HepG2 (cell line): Measurements from ENCODE around the gene EARS2. TPM values are rescaled to one million over a fixed set of nuclear protein-coding genes. Genes with fewer than 3 reads are reported as not detected.
A peak's percentile ranks its signal among the peaks of the same experiment; 100 is the strongest.

Source experiments
- CC2D1A ChIP-seq: sonication (generic); formaldehyde crosslinking; IDR thresholded peaks from 2 replicates; pipeline ENCODE4 v1.8.1; 2023; ENCODE audit warnings: mild to moderate bottlenecking, missing genetic modification reagents
- CEBPB ChIP-seq: IDR thresholded peaks from 2 replicates; pipeline ENCODE4 v1.6.1; 2011; ENCODE audit warnings: low read depth, low read length, improper control_type of control experiment, borderline replicate concordance
- ISX ChIP-seq: sonication (generic); formaldehyde crosslinking; conservative IDR thresholded peaks from 2 replicates; pipeline ENCODE4 v1.5.0; 2020; ENCODE audit warnings: missing genetic modification reagents
- JUND ChIP-seq: sonication (generic); formaldehyde crosslinking; IDR thresholded peaks from 2 replicates; pipeline ENCODE4 v1.8.0; 2022; ENCODE audit warnings: mild to moderate bottlenecking, missing genetic modification reagents
- MEIS2 ChIP-seq: sonication (generic); formaldehyde crosslinking; IDR thresholded peaks from 2 replicates; pipeline ENCODE4 v1.9.0; 2021; ENCODE audit warnings: mild to moderate bottlenecking, missing genetic modification reagents
- MYC ChIP-seq: sonication (generic); formaldehyde crosslinking; IDR thresholded peaks from 2 replicates; pipeline ENCODE4 v1.9.0; 2021; ENCODE audit warnings: missing genetic modification reagents, borderline replicate concordance
- SIN3B ChIP-seq: fragments of 150-350 bp; IDR thresholded peaks from 2 replicates; pipeline ENCODE4 v1.6.1; 2014; ENCODE audit warnings: low read length
- ZKSCAN5 ChIP-seq: sonication (generic); formaldehyde crosslinking; IDR thresholded peaks from 2 replicates; pipeline ENCODE4 v1.5.1; 2020; ENCODE audit warnings: mild to moderate bottlenecking, missing genetic modification reagents
- ZNF136 ChIP-seq: sonication (generic); formaldehyde crosslinking; IDR thresholded peaks from 2 replicates; pipeline ENCODE4 v1.8.1; 2022; ENCODE audit warnings: low read depth, mild to moderate bottlenecking, moderate library complexity, missing genetic modification reagents
- ZNF256 ChIP-seq: sonication (generic); formaldehyde crosslinking; conservative IDR thresholded peaks from 2 replicates; pipeline ENCODE4 v1.4.0; 2020; ENCODE audit warnings: missing genetic modification reagents
- ZNF34 ChIP-seq: sonication (generic); formaldehyde crosslinking; IDR thresholded peaks from 2 replicates; pipeline ENCODE4 v1.4.0; 2020; ENCODE audit warnings: mild to moderate bottlenecking, missing genetic modification reagents, borderline replicate concordance
- ZNF746 ChIP-seq: sonication (generic); formaldehyde crosslinking; IDR thresholded peaks from 2 replicates; pipeline ENCODE4 v1.8.0; 2022; ENCODE audit warnings: mild to moderate bottlenecking, missing genetic modification reagents
- polyA plus RNA-seq, 8 experiments: library from polyadenylated mRNA; depleted of rRNA in 3 of 8; stranded (reverse) in 7 of 8; unstranded in 1 of 8; fragments of >200 nt; fragmentation: Illumina TruSeq in 4 of 8; extraction: Trizol in 4 of 8; gene quantifications; 2 replicates each; pipeline versions ENCODE4 v1.2.1 to v1.2.3, GENCODE V29; 2011 to 2016; ENCODE audit warnings: low read depth in 4 of 8, missing spikeins in 1 of 8, mixed read lengths in 1 of 8; ENCODE audit not compliant: insufficient read depth in 1 of 8
- total RNA-seq, 5 experiments: library from RNA; depleted of rRNA; stranded (reverse); fragments of >200 nt; fragmentation: Illumina TruSeq; extraction: Trizol; gene quantifications; 2 replicates each; pipeline ENCODE4 v1.2.3, GENCODE V29; 2016; ENCODE audit warnings: low read depth in 1 of 5
- TF ChIP-seq, protein P1 (sequence below): IDR thresholded peaks from 2 replicates; pipeline ENCODE4 v1.6.1; 2016; ENCODE audit warnings: missing compliant biosample characterization, missing genetic modification reagents, borderline replicate concordance
- TF ChIP-seq, protein P2 (sequence below): sonication (generic); formaldehyde crosslinking; IDR thresholded peaks from 2 replicates; pipeline ENCODE4 v1.8.0; 2022; ENCODE audit warnings: mild to moderate bottlenecking, missing genetic modification reagents, borderline replicate concordance
- TF ChIP-seq, protein P3 (sequence below): sonication (generic); formaldehyde crosslinking; IDR thresholded peaks from 2 replicates; pipeline ENCODE4 v1.5.0; 2020; ENCODE audit warnings: missing genetic modification reagents, mild to moderate bottlenecking, borderline replicate concordance
- TF ChIP-seq, protein P4 (sequence below): sonication (generic); formaldehyde crosslinking; IDR thresholded peaks from 2 replicates; pipeline ENCODE4 v1.4.0; 2020; ENCODE audit warnings: missing genetic modification reagents, borderline replicate concordance
- TF ChIP-seq, protein P5 (sequence below): sonication (generic); formaldehyde crosslinking; IDR thresholded peaks from 2 replicates; pipeline ENCODE4 v1.4.0; 2020; ENCODE audit warnings: missing genetic modification reagents
- TF ChIP-seq, protein P6 (sequence below): sonication (generic); formaldehyde crosslinking; IDR thresholded peaks from 2 replicates; pipeline ENCODE4 v1.5.1; 2020; ENCODE audit warnings: mild to moderate bottlenecking, missing genetic modification reagents, borderline replicate concordance

Gene EARS2
- total and polyA plus RNA-seq, 2 of the 13 experiments (the other 11 are each of a cell fraction or from before 2014, with no cell fraction given): 49.4 to 80.4 TPM

DNA sequence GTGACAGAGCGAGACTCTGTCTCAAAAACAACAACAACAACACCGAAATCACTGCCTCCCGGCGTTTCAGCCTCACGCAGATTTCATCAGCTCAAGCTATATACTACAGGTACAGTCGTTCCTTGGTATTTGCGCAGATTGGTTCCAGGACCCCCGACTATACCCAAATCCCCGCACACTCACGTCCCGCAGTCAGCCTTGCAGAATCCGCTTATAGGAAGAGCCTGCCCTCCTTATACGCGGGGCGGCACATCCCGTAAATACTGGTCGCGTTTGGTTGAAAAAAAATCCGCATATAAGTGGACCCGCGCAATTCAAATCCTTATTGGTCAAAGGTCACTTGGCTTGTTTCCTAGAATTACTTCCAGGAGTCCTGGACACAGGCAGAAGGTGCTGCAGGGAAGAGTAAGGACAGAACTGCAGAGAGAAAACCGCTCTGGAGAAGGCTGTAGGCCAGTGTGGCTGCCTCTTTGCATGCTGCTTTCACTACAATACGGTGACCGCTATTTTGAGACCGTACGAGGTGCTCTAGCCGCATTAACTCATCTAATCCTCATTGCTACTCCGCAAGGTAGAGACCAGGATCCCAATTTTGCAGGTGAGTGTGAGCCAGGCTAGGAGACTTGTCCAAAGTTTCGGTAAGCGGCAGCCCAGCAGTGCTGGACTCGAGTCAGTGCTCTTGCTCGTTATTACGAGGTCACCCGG, 38.2 kb upstream of the EARS2 start (continued):
- TF ChIP-seq MYC (CRISPR knock-in tag) (no peak), ZNF136 (CRISPR knock-in tag) (no peak), ZKSCAN5 (CRISPR knock-in tag) (peak; percentile 17; the same call in 1 of the 2 replicates), ISX (no peak; the same call in 1 of the 2 replicates), ZNF746 (CRISPR knock-in tag) (0 out of 2 replicates have a peak, but pooled peaks have one; percentile 19), CC2D1A (peak; percentile 46; the same call in 1 of the 2 replicates), SIN3B (peak; percentile 67; the same call in 1 of the 2 replicates), CEBPB (no peak), ZNF34 (no peak), ZNF256 (CRISPR knock-in tag) (0 out of 2 replicates have a peak, but pooled peaks have one; percentile 69), MEIS2 (CRISPR knock-in tag) (peak; percentile 20; the same call in 1 of the 2 replicates), JUND (CRISPR knock-in tag) (no peak)
- TF ChIP-seq, protein P1, sequence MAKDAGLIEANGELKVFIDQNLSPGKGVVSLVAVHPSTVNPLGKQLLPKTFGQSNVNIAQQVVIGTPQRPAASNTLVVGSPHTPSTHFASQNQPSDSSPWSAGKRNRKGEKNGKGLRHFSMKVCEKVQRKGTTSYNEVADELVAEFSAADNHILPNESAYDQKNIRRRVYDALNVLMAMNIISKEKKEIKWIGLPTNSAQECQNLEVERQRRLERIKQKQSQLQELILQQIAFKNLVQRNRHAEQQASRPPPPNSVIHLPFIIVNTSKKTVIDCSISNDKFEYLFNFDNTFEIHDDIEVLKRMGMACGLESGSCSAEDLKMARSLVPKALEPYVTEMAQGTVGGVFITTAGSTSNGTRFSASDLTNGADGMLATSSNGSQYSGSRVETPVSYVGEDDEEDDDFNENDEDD (CRISPR knock-in tag): peak; percentile 75; the same call in 1 of the 2 replicates
- TF ChIP-seq, protein P2, sequence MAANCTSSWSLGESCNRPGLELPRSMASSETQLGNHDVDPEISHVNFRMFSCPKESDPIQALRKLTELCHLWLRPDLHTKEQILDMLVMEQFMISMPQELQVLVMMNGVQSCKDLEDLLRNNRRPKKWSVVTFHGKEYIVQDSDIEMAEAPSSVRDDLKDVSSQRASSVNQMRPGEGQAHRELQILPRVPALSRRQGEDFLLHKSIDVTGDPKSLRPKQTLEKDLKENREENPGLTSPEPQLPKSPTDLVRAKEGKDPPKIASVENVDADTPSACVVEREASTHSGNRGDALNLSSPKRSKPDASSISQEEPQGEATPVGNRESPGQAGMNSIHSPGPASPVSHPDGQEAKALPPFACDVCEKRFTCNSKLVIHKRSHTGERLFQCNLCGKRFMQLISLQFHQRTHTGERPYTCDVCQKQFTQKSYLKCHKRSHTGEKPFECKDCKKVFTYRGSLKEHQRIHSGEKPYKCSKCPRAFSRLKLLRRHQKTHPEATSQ (CRISPR knock-in tag): no peak
- TF ChIP-seq, protein P3, sequence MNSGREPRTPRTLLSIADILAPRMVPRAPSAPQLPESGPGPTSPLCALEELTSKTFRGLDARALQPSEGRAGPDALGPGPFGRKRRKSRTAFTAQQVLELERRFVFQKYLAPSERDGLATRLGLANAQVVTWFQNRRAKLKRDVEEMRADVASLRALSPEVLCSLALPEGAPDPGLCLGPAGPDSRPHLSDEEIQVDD (CRISPR knock-in tag): peak; percentile 35; the same call in 1 of the 2 replicates
- TF ChIP-seq, protein P4, sequence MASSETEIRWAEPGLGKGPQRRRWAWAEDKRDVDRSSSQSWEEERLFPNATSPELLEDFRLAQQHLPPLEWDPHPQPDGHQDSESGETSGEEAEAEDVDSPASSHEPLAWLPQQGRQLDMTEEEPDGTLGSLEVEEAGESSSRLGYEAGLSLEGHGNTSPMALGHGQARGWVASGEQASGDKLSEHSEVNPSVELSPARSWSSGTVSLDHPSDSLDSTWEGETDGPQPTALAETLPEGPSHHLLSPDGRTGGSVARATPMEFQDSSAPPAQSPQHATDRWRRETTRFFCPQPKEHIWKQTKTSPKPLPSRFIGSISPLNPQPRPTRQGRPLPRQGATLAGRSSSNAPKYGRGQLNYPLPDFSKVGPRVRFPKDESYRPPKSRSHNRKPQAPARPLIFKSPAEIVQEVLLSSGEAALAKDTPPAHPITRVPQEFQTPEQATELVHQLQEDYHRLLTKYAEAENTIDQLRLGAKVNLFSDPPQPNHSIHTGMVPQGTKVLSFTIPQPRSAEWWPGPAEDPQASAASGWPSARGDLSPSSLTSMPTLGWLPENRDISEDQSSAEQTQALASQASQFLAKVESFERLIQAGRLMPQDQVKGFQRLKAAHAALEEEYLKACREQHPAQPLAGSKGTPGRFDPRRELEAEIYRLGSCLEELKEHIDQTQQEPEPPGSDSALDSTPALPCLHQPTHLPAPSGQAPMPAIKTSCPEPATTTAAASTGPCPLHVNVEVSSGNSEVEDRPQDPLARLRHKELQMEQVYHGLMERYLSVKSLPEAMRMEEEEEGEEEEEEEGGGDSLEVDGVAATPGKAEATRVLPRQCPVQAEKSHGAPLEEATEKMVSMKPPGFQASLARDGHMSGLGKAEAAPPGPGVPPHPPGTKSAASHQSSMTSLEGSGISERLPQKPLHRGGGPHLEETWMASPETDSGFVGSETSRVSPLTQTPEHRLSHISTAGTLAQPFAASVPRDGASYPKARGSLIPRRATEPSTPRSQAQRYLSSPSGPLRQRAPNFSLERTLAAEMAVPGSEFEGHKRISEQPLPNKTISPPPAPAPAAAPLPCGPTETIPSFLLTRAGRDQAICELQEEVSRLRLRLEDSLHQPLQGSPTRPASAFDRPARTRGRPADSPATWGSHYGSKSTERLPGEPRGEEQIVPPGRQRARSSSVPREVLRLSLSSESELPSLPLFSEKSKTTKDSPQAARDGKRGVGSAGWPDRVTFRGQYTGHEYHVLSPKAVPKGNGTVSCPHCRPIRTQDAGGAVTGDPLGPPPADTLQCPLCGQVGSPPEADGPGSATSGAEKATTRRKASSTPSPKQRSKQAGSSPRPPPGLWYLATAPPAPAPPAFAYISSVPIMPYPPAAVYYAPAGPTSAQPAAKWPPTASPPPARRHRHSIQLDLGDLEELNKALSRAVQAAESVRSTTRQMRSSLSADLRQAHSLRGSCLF (CRISPR knock-in tag): no peak
- TF ChIP-seq, protein P5, sequence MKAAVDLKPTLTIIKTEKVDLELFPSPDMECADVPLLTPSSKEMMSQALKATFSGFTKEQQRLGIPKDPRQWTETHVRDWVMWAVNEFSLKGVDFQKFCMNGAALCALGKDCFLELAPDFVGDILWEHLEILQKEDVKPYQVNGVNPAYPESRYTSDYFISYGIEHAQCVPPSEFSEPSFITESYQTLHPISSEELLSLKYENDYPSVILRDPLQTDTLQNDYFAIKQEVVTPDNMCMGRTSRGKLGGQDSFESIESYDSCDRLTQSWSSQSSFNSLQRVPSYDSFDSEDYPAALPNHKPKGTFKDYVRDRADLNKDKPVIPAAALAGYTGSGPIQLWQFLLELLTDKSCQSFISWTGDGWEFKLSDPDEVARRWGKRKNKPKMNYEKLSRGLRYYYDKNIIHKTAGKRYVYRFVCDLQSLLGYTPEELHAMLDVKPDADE (CRISPR knock-in tag): 0 out of 2 replicates have a peak, but pooled peaks have one; percentile 27
- TF ChIP-seq, protein P6, sequence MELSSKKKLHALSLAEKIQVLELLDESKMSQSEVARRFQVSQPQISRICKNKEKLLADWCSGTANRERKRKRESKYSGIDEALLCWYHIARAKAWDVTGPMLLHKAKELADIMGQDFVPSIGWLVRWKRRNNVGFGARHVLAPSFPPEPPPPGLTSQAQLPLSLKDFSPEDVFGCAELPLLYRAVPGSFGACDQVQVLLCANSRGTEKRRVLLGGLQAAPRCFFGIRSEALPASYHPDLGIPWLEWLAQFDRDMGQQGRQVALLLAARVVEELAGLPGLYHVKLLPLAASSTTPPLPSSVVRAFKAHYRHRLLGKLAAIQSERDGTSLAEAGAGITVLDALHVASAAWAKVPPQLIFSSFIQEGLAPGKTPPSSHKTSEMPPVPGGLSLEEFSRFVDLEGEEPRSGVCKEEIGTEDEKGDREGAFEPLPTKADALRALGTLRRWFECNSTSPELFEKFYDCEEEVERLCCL: 0 out of 2 replicates have a peak, but pooled peaks have one; percentile 27
